C4-2B (cell line): ENCODE results near the gene ARHGAP35.

Experiments
- CTCF ChIP-seq: fragments of 450-650 bp; conservative IDR thresholded peaks from 2 replicates; pipeline ENCODE4 v1.5.1; 2017; ENCODE audit warnings: mild to moderate bottlenecking
- ZFX ChIP-seq: fragments of 450-650 bp; IDR thresholded peaks from 2 replicates; pipeline ENCODE4 v1.6.1; 2017

DNA sequence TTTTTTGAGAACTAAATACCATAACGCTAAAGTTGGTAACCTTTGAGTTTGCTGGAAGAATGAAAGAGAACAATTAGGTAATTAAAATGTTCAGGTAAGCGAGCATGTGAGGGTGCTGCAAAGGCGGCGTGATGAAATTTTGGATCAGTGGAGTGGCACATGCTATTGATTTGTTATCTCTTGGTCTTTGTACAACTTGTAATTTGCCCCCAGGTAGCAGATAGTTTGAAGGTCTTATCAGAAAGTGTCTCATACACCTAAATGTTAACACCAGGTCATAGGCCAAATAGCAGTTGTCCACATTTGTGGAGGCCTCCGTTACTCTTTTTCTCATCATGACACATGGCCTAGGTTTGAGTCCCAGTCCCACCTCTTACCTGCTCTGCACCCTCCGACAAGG, 14.9 kb downstream of the ARHGAP35 start:
- TF ChIP-seq CTCF = no peak
- TF ChIP-seq ZFX = no peak
